Measurements from ENCODE around the gene ZNF26. TPM values are rescaled to one million over a fixed set of nuclear protein-coding genes. Genes with fewer than 3 reads are reported as not detected.

The ZNF26 gene
- total and polyA plus RNA-seq, 12 donors = 2.3 to 6.2 (median 3.8) TPM

GRCh38 chr12:132946246-132946820 is 39.8 kb upstream of the ZNF26 start:
- no peak for TF ChIP-seq CTCF (IDR thresholded peaks at IDR 0.05)
- WGBS, 2 donors = 94 to 97% methylated on average over 8 of the region's 8 CpGs
- ATAC-seq = no peak
- no peaks in the 10 kb centered on the region for H3K4me1 ChIP-seq
- intact Hi-C loops (cut with DNase I) = no loop called here
- no peak overlapping the region for H3K4me3 ChIP-seq
- no peak for DNase-seq
- no peak overlapping the region for H3K27ac ChIP-seq
- H3K27me3 ChIP-seq = no peaks in the 10 kb centered on the region
- H3K9me3 ChIP-seq = peaks cover 0 to 100% (median 37%) of the 10 kb centered on the region in 11 donors
- peaks cover 0 to 93% (median 61%) of the 10 kb centered on the region in 9 donors for H3K36me3 ChIP-seq

- ATAC-seq (peak in 1 of 8 donors; percentile 16), DNase-seq (no peak)
- H3K9me3 ChIP-seq = peaks cover 0 to 100% (median 32%) of the 10 kb centered on the region in 11 donors
- intact Hi-C loops (cut with DNase I) = no loop called here
- no peaks in the 10 kb centered on the region for H3K4me1 ChIP-seq
- peaks cover 0 to 78% (median 40%) of the 10 kb centered on the region in 9 donors for H3K36me3 ChIP-seq
- TF ChIP-seq CTCF (IDR thresholded peaks at IDR 0.05) = no peak
- H3K4me3 ChIP-seq = no peak overlapping the region
- no peaks in the 10 kb centered on the region for H3K27me3 ChIP-seq
- no peak overlapping the region for H3K27ac ChIP-seq
- 87 to 90% methylated on average over 29 of the region's 29 CpGs for WGBS, 2 donors
These were observed 37.8 kb upstream of the ZNF26 start for GRCh38 chr12:132948146-132949066.

- ATAC-seq = no peak
- H3K4me3 ChIP-seq = no peak overlapping the region
- peaks cover 0 to 60% (median 22%) of the 10 kb centered on the region in 9 donors for H3K36me3 ChIP-seq
- no peak for DNase-seq
- H3K9me3 ChIP-seq = peaks cover 0 to 89% (median 28%) of the 10 kb centered on the region in 11 donors
- 98% methylated on average over 30 of the region's 30 CpGs for WGBS, 2 donors
- H3K27ac ChIP-seq = no peak overlapping the region
- H3K4me1 ChIP-seq = peaks cover 0 to 9% (median 8%) of the 10 kb centered on the region in 9 donors
- H3K27me3 ChIP-seq = no peaks in the 10 kb centered on the region
- TF ChIP-seq CTCF (IDR thresholded peaks at IDR 0.05) = no peak
- intact Hi-C loops (cut with DNase I) = loop anchor here in 1 of 10 donors (10.0 kb wide), 1 partner anchor 45 kb away; no protein-coding TSS in a partner anchor
These were observed 36.0 kb upstream of the ZNF26 start for GRCh38 chr12:132949936-132950837.

All from heart right ventricle (tissue), 16 donors.